A673 (cell line): Measurements from ENCODE around the gene VPS26C. TPM values are rescaled to one million over a fixed set of nuclear protein-coding genes. Genes with fewer than 3 reads are reported as not detected.
A peak's percentile ranks its signal among the peaks of the same experiment; 100 is the strongest.

Experiments
- BruUV-seq: library from RNA; stranded (reverse); fragments of 400-500 nt; replicated peaks from 2 replicates; lab custom pipeline; 2021; lab: Mats Ljungman, UMichigan
- CTCF ChIA-PET: fragments of 300-600 bp; sonication (Branson Sonifier 250); formaldehyde crosslinking; loops from one replicate; lab custom pipeline; 2022; ENCODE audit warnings: antibody characterized with exemption; lab: Charles Lee
- POLR2A ChIA-PET: fragments of 300-600 bp; sonication (Branson Sonifier 250); formaldehyde crosslinking; loops from one replicate; lab custom pipeline; 2022; ENCODE audit warnings: antibody characterized with exemption; ENCODE audit not compliant: low non-redundant PET; lab: Charles Lee
- DNase-seq: peaks from one replicate; pipeline ENCODE4 v3.0.0-alpha.2; 2015; ENCODE audit warnings: low spot score
- H3K27ac ChIP-seq: fragments of 200-600 bp; sonication (generic); 2 replicates; pipeline ENCODE4 v1.5.1; 2016; ENCODE audit warnings: mixed run types, low read depth, mild to moderate bottlenecking, mixed read lengths, antibody characterized with exemption, low read length; ENCODE audit not compliant: poor library complexity, severe bottlenecking
- H3K27me3 ChIP-seq: fragments of 200-600 bp; sonication (generic); replicated peaks from 2 replicates; pipeline ENCODE4 v1.6.1; 2017; ENCODE audit warnings: mixed run types, low read depth, mild to moderate bottlenecking, mixed read lengths, antibody characterized with exemption, low read length; ENCODE audit not compliant: insufficient read depth, poor library complexity
- H3K36me3 ChIP-seq: fragments of 200-600 bp; sonication (generic); 2 replicates; pipeline ENCODE4 v1.6.1; 2016; ENCODE audit warnings: mixed run types, mild to moderate bottlenecking, mixed read lengths, antibody characterized with exemption, low read length; ENCODE audit not compliant: insufficient read depth, poor library complexity, severe bottlenecking
- H3K4me1 ChIP-seq: fragments of 200-600 bp; sonication (generic); 2 replicates; pipeline ENCODE4 v1.6.1; 2017; ENCODE audit warnings: mixed run types, mild to moderate bottlenecking, mixed read lengths, antibody characterized with exemption, low read length; ENCODE audit not compliant: insufficient read depth, poor library complexity, severe bottlenecking
- H3K4me3 ChIP-seq: fragments of 200-600 bp; sonication (generic); 2 replicates; pipeline ENCODE4 v1.5.1; 2016; ENCODE audit warnings: low read depth, mixed run types, mild to moderate bottlenecking, mixed read lengths, low read length; ENCODE audit not compliant: poor library complexity, severe bottlenecking
- H3K9me3 ChIP-seq: fragments of 200-600 bp; sonication (generic); 2 replicates; pipeline ENCODE4 v1.6.1; 2016; ENCODE audit warnings: mixed run types, low read depth, mild to moderate bottlenecking, mixed read lengths, antibody characterized with exemption, low read length; ENCODE audit not compliant: poor library complexity, severe bottlenecking
- EZH2 ChIP-seq: fragments of 200-600 bp; sonication (generic); IDR thresholded peaks from 2 replicates; pipeline ENCODE4 v1.6.1; 2017; ENCODE audit warnings: borderline replicate concordance, low read depth, mild to moderate bottlenecking, mixed read lengths, antibody characterized with exemption, low read length; ENCODE audit not compliant: poor library complexity, severe bottlenecking
- intact Hi-C: fragments of 100-400 bp; cut with micrococcal nuclease; formaldehyde crosslinking; loops from one replicate; pipeline ENCODE4 v1.10.0; 2022; ENCODE audit not compliant: unreplicated experiment
- total RNA-seq: library from RNA; stranded (reverse); gene quantifications from 2 replicates; pipeline ENCODE4 v1.2.3, GENCODE V29; 2021
- TF ChIP-seq, protein P1 (sequence below): fragments of 300-800, 200-600 bp; sonication (generic); conservative IDR thresholded peaks from 2 replicates; pipeline ENCODE4 v1.5.1; 2017; ENCODE audit warnings: low read depth, mild to moderate bottlenecking, antibody characterized with exemption, low read length, moderate library complexity, mixed read lengths

The VPS26C gene
- total RNA-seq, 1 experiment from 2014 or later = 45.3 TPM

DNA sequence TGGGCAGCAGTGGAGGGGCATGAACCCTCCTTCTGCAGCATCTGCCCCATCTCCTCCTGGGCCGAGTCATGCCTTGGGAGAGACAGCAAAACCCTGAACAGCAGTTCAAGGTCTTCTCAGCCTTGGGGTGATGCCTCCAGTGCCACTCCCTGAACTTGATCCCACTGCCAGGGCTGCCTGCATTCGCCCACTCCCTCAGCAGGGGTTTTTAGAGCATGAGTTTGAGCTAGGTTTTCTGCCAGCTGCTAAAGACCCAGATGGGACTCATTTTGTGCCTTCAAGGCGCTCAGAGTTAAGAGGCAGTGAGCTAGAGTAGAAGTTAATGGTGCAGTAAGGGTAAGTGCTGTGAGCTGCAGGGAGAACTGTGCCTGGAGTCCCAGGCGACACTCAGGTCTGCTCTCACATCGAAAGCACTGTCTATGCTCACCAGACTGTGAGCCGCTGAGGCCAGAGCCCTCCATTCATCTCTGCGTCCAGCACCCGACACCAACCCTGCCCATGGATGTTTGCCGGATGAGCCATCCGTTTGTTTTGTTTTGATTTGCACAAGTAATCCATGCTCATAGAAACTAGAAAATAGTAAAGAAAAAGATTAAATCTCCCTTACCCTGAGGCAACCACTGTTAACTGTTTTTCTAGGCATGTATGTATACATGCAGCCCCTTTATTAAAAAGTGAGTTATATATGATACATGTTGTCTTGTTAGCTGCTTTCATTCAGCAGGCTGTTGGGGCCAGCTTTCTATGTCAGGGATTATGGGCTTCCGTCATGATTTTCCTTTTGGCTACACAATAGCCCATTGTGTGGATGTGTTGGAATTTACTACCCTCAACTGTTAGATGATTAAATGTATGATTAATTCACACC is 67.8 kb downstream of the VPS26C start:
- Histone ChIP-seq H3K27me3 (no peaks in the 10 kb centered on the region), H3K27ac (peak overlapping the region; percentile 35), H3K4me1 (no peaks in the 10 kb centered on the region), H3K36me3 (peaks cover 45% of the 10 kb centered on the region), H3K9me3 (no peaks in the 10 kb centered on the region), H3K4me3 (no peak overlapping the region)
- no TSS peak for BruUV-seq
- ChIA-PET POLR2A (interaction anchor here (0.6 kb wide), 1 partner anchor 334 kb away, joined by 5 read pairs; no protein-coding TSS in a partner anchor), CTCF (no interaction called here)
- DNase-seq = peak; percentile 58
- no peak for TF ChIP-seq EZH2
- TF ChIP-seq, protein P1, sequence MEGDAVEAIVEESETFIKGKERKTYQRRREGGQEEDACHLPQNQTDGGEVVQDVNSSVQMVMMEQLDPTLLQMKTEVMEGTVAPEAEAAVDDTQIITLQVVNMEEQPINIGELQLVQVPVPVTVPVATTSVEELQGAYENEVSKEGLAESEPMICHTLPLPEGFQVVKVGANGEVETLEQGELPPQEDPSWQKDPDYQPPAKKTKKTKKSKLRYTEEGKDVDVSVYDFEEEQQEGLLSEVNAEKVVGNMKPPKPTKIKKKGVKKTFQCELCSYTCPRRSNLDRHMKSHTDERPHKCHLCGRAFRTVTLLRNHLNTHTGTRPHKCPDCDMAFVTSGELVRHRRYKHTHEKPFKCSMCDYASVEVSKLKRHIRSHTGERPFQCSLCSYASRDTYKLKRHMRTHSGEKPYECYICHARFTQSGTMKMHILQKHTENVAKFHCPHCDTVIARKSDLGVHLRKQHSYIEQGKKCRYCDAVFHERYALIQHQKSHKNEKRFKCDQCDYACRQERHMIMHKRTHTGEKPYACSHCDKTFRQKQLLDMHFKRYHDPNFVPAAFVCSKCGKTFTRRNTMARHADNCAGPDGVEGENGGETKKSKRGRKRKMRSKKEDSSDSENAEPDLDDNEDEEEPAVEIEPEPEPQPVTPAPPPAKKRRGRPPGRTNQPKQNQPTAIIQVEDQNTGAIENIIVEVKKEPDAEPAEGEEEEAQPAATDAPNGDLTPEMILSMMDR = no peak
- intact Hi-C loops = no loop called here

DNA sequence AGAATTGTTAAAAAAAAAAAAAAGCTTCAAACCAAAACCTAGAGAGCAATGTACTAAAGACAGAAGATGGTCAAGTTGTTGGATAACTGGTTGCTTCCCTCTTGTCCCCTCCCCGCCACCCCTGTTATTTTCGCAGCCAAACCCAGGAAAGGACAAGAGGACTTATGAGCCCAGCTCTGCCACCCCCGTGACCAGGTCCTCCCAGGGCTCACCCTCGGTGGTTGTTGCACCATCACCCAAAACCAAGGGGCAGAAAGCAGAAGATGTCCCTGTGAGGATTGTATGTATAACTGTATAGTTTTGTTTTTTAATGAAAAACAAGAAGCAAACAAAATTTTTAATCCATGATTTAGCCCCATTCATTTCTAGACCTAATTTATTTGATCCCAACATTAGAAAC is 69.4 kb downstream of the VPS26C start:
- Histone ChIP-seq H3K4me3 (no peak overlapping the region), H3K4me1 (no peaks in the 10 kb centered on the region), H3K27ac (no peak overlapping the region), H3K36me3 (peaks cover 51% of the 10 kb centered on the region), H3K27me3 (no peaks in the 10 kb centered on the region), H3K9me3 (no peaks in the 10 kb centered on the region)
- ChIA-PET POLR2A (no interaction called here), CTCF (no interaction called here)
- BruUV-seq = no TSS peak
- intact Hi-C loops = no loop called here
- DNase-seq = no peak
- TF ChIP-seq, protein P1 = no peak
- TF ChIP-seq EZH2 = no peak

- peaks cover 54% of the 10 kb centered on the region for H3K36me3 ChIP-seq
- intact Hi-C loops = no loop called here
- H3K9me3 ChIP-seq = no peaks in the 10 kb centered on the region
- no peak overlapping the region for H3K27ac ChIP-seq
- no TSS peak for BruUV-seq
- ChIA-PET CTCF (no interaction called here), POLR2A (no interaction called here)
- DNase-seq = no peak
- no peak overlapping the region for H3K4me3 ChIP-seq
- TF ChIP-seq, protein P1 = no peak
- TF ChIP-seq EZH2 = no peak
- H3K27me3 ChIP-seq = no peaks in the 10 kb centered on the region
- H3K4me1 ChIP-seq = peaks cover 2% of the 10 kb centered on the region
Measured at GRCh38 chr21:37196847-37197246, 70.3 kb downstream of the VPS26C start.
